H1 (cell line): ENCODE results near the gene CCDC138.

ENCODE experiments used
- CHD1 ChIP-seq: IDR thresholded peaks from 2 replicates; pipeline ENCODE4 v1.6.1; 2012; ENCODE audit warnings: low read depth, low read length, improper control_type of control experiment
- KDM1A ChIP-seq: fragments of 200-600, 300-600 bp; sonication (generic); IDR thresholded peaks from 2 replicates; pipeline ENCODE4 v1.7.1; 2016; ENCODE audit warnings: mild to moderate bottlenecking, low read length, borderline replicate concordance
- NRF1 ChIP-seq: IDR thresholded peaks from 2 replicates; pipeline ENCODE4 v1.6.1; 2011; ENCODE audit warnings: mild to moderate bottlenecking, low read depth, low read length, improper control_type of control experiment
- POLR2A ChIP-seq, 2 experiments: IDR thresholded peaks; 1 replicate in 1 of 2; 2 replicates in 1 of 2; pipeline ENCODE4 v1.6.1; 2011; ENCODE audit warnings: low read depth in 2 of 2, low read length in 2 of 2, mild to moderate bottlenecking in 2 of 2; ENCODE audit errors: control extremely low read depth in 1 of 2
- POU5F1 ChIP-seq: IDR thresholded peaks from 2 replicates; pipeline ENCODE4 v1.6.1; 2011; ENCODE audit warnings: low read depth, mild to moderate bottlenecking, low read length, moderate library complexity
- RAD21 ChIP-seq, 2 experiments: IDR thresholded peaks in 1 of 2; conservative IDR thresholded peaks in 1 of 2; 2 replicates each; pipeline ENCODE4 v1.6.1; 2011; ENCODE audit warnings: low read depth in 2 of 2, low read length in 2 of 2, improper control_type of control experiment in 1 of 2, inconsistent platforms in 1 of 2, mild to moderate bottlenecking in 1 of 2, moderate library complexity in 1 of 2
- RFX5 ChIP-seq: IDR thresholded peaks from 2 replicates; pipeline ENCODE4 v1.6.1; 2011; ENCODE audit warnings: low read depth, low read length, improper control_type of control experiment, borderline replicate concordance
- SIN3A ChIP-seq, 2 experiments: IDR thresholded peaks in 1 of 2; conservative IDR thresholded peaks in 1 of 2; 2 replicates each; pipeline ENCODE4 v1.6.1; 2011 to 2012; ENCODE audit warnings: low read length in 2 of 2, improper control_type of control experiment in 1 of 2, low read depth in 1 of 2, mild to moderate bottlenecking in 1 of 2
- SP2 ChIP-seq: IDR thresholded peaks from 2 replicates; pipeline ENCODE4 v1.6.1; 2012; ENCODE audit warnings: mild to moderate bottlenecking, low read length, inconsistent platforms
- TF ChIP-seq, protein P1 (sequence below), 3 experiments: IDR thresholded peaks; 1 replicate in 2 of 3; 2 replicates in 1 of 3; pipeline versions ENCODE4 v1.5.1 to v1.6.1; 2011; ENCODE audit warnings: low read length in 3 of 3, mild to moderate bottlenecking in 3 of 3, inconsistent platforms in 2 of 3, low read depth in 1 of 3, moderate library complexity in 1 of 3; ENCODE audit not compliant: insufficient read depth in 1 of 3; ENCODE audit errors: control extremely low read depth in 1 of 3
- TF ChIP-seq, protein P2 (sequence below): IDR thresholded peaks from 2 replicates; pipeline ENCODE4 v1.6.1; 2011; ENCODE audit warnings: low read depth, mild to moderate bottlenecking, low read length; ENCODE audit not compliant: insufficient read depth

DNA sequence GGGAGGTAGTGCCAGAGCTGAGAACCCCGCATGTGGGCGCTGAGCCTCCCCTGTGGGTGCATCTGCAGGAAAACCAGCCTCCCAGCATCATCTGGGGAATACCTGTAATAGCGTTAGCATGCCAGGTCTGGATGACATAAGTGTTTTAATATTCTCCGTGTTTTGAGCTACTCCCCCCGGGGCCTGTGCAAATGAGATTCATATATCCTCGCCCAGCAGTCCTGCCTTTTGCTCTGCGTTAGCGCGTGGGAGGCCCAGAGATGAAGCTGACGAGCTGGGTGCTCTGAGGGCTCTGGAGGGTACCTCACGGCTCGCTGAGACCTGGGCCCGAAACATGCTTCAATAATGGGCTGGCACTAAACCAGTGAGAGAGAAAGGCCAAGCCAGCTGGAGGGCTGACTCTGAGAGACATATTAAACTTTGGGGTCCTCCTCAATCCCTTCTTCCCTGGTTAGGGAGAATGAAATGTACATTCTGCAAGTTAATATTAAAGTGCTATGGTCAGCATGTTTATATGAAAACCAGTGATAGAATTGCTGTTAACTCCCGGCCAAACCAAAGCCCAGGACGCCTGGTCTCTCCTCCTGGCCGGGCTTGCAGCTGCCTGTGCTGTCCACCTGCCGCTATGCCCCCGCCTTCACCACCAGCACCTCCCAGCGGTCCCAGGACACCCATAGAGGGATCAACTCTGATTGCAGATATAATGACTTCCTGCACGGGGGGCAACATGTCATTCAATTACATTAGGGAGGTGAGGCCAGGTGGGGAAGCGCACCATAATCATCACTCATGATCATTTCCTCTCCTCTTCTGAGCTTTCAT lies 125.4 kb downstream of the CCDC138 start:
- TF ChIP-seq, protein P1, sequence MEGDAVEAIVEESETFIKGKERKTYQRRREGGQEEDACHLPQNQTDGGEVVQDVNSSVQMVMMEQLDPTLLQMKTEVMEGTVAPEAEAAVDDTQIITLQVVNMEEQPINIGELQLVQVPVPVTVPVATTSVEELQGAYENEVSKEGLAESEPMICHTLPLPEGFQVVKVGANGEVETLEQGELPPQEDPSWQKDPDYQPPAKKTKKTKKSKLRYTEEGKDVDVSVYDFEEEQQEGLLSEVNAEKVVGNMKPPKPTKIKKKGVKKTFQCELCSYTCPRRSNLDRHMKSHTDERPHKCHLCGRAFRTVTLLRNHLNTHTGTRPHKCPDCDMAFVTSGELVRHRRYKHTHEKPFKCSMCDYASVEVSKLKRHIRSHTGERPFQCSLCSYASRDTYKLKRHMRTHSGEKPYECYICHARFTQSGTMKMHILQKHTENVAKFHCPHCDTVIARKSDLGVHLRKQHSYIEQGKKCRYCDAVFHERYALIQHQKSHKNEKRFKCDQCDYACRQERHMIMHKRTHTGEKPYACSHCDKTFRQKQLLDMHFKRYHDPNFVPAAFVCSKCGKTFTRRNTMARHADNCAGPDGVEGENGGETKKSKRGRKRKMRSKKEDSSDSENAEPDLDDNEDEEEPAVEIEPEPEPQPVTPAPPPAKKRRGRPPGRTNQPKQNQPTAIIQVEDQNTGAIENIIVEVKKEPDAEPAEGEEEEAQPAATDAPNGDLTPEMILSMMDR (IDR thresholded peaks at IDR 0.05; ENCODE audit: control extremely low read depth in 1 of 3, insufficient read depth in 1 of 3, low read depth in 1 of 3, low read length in 3 of 3), result no peak
- TF ChIP-seq POLR2A (IDR thresholded peaks at IDR 0.05; ENCODE audit: control extremely low read depth in 1 of 2, low read depth in 2 of 2, low read length in 2 of 2) (no peak), CHD1 (no peak), RFX5 (no peak), NRF1 (no peak), POU5F1 (no peak), SIN3A (conservative IDR thresholded peaks at IDR 0.05 in 1 of 2, IDR thresholded peaks at IDR 0.05 in 1 of 2; ENCODE audit: low read depth in 1 of 2, low read length in 2 of 2) (no peak), RAD21 (IDR thresholded peaks at IDR 0.05 in 1 of 2, conservative IDR thresholded peaks at IDR 0.05 in 1 of 2; ENCODE audit: low read depth in 2 of 2, low read length in 2 of 2) (no peak), KDM1A (no peak), SP2 (no peak)
- TF ChIP-seq, protein P2, sequence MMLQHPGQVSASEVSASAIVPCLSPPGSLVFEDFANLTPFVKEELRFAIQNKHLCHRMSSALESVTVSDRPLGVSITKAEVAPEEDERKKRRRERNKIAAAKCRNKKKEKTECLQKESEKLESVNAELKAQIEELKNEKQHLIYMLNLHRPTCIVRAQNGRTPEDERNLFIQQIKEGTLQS, result no peak
